ENCODE measurements around the gene HOXB13.
"Not testable (repeated sequence)": the region's sequence is repeated elsewhere in the genome, so short reads cannot be mapped to it uniquely, and the experiment has no call there.

Gene HOXB13

GRCh38 chr17:48726114-48726915 is 2.2 kb downstream of the HOXB13 start:
- DNase-seq, result no peak

- DNase-seq, result no peak
These were observed 3.1 kb downstream of the HOXB13 start for GRCh38 chr17:48725288-48726064.

- DNase-seq, result no peak
These were observed 3.6 kb downstream of the HOXB13 start for GRCh38 chr17:48725004-48725287.

- peak; percentile 58 for DNase-seq
These were observed 4.1 kb downstream of the HOXB13 start for GRCh38 chr17:48724251-48725003.

GRCh38 chr17:48723423-48724250 is 4.9 kb downstream of the HOXB13 start:
- DNase-seq, result no peak

- DNase-seq, result no peak
These were observed 5.6 kb downstream of the HOXB13 start, which contains the start of gene PRAC2 for GRCh38 chr17:48722915-48723422. TSS of gene PRAC2 (plus strand) at chr17:48723185. CDS start at chr17:48724411, 1,226 bp downstream.

GRCh38 chr17:48722201-48722907 is 6.2 kb downstream of the HOXB13 start, which contains the start of gene PRAC1:
TSS of gene PRAC1 (minus strand) at chr17:48722518. CDS start at chr17:48722392, 126 bp downstream.
- DNase-seq, result no peak

GRCh38 chr17:48721009-48721402 is 7.5 kb downstream of the HOXB13 start:
- no peak for DNase-seq

- DNase-seq, result no peak
These were observed 8.1 kb downstream of the HOXB13 start for GRCh38 chr17:48720266-48721008.

- no peak for DNase-seq
These were observed 8.8 kb downstream of the HOXB13 start for GRCh38 chr17:48719642-48720265.

- no peak for DNase-seq
These were observed 9.5 kb downstream of the HOXB13 start for GRCh38 chr17:48718761-48719641.

GRCh38 chr17:48718227-48718760 is 10.3 kb downstream of the HOXB13 start:
- no peak for DNase-seq

- DNase-seq, result no peak
These were observed 11.0 kb downstream of the HOXB13 start for GRCh38 chr17:48717367-48718226.

- not testable (repeated sequence) for DNase-seq
These were observed 12.0 kb downstream of the HOXB13 start for GRCh38 chr17:48716549-48716948.

- no peak for DNase-seq
These were observed 12.8 kb downstream of the HOXB13 start for GRCh38 chr17:48715496-48716399.

- DNase-seq, result no peak
These were observed 17.4 kb downstream of the HOXB13 start for GRCh38 chr17:48711128-48711527.
